HG03280 (cell line): ENCODE data around the gene ARID3B.

Experiments
- ATAC-seq: cut with Tn5 transposase; IDR thresholded peaks from one replicate; pipeline ENCODE4 v1.9.1; 2021; ENCODE audit warnings: mild to moderate bottlenecking, moderate library complexity; ENCODE audit not compliant: unreplicated experiment

ARID3B gene

DNA sequence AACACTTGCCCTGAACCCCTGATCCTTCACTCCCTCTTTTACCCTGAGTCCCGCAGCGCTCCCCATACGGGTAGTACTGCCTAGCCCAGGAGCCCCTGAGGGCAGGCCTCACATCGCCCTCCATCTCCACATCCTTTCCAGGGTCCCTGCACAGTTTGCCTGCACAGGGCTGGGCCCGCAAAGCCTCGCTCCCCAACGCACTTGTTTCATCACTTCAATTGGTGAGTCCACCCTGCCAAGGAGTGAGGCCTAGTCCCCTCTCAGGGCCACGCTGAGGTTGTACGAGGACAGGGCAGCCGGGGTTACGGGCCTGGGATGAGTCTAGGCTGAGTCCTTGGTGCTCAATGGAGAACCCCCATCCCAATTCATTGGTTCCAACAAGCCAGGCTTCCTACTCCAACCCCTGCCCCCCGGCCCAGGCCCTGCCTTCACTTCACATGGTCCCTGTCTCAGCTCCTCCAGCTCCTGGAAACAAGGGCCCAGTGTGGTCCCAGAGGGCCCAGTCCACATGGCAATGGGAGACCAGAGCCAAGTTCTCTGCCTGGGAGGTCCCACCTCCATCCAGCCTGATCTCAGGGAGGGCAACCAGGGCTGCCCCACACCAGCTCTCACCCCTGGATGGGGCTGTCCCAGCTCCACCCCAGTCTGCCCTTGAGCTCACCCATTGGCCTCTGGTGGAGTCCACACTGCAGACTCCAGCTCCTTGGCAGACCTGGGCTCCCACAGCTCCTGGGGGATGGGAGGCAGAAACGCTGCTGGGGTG lies 62.2 kb downstream of the ARID3B start:
- ATAC-seq = no peak

GRCh38 chr15:74603789-74604705 lies 63.0 kb downstream of the ARID3B start:
- no peak for ATAC-seq

- ATAC-seq = no peak
Measured at GRCh38 chr15:74604983-74605794, 64.2 kb downstream of the ARID3B start.

DNA sequence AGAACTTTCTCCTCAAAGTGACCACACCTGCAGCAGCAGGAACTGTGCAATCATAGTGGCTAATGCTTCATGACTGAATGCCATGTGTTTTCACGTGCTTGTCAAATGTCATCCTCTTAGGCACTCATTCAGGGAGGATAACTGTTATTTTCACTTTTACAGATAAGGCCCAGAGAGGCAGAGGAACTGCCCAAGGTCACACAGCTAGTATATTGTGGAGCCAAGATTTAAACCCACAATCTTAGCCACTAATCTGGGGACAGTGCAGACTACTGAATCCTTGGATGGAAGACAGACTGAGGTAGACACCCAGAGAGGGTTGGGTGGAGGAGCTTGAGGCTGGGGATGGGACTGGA lies 64.8 kb downstream of the ARID3B start:
- no peak for ATAC-seq

DNA sequence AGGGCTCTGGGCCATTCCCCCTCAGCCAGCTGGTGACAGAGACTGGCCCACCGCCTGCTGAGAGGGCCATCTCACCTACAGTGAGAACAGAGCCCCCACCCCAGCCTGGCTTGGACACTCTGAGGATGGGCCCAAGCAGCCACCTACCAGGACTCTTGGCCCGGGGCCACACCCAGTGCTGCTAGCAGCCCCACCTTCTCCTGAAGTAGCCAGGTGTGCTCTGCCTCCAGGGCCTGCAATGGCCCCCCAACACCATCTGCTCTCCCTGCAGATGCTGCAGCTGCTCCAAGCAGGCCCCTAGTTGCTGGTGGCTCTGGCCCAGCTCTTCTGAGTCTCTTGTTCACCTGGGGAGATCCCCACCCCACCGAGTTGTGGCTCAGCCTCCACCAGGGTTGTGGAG lies 67.8 kb downstream of the ARID3B start:
- ATAC-seq = no peak

DNA sequence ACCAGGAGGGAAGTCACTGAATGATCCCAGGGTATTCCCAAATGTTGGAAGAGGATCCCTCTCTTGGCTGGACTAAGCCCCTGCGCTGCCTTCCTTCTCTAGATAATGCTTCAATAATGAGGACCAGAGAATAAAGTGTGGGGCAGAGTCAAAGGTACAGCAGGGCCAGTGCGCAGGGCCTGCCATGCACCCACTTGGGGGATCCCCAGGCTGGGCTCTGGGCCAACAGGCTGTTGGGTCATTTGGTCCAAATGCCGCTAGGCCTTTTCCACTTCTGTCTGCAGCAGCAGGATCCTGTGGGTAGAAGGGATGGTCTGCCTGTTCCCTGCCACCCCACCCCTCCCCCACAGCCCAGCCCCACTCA lies 68.9 kb downstream of the ARID3B start:
- ATAC-seq = no peak

DNA sequence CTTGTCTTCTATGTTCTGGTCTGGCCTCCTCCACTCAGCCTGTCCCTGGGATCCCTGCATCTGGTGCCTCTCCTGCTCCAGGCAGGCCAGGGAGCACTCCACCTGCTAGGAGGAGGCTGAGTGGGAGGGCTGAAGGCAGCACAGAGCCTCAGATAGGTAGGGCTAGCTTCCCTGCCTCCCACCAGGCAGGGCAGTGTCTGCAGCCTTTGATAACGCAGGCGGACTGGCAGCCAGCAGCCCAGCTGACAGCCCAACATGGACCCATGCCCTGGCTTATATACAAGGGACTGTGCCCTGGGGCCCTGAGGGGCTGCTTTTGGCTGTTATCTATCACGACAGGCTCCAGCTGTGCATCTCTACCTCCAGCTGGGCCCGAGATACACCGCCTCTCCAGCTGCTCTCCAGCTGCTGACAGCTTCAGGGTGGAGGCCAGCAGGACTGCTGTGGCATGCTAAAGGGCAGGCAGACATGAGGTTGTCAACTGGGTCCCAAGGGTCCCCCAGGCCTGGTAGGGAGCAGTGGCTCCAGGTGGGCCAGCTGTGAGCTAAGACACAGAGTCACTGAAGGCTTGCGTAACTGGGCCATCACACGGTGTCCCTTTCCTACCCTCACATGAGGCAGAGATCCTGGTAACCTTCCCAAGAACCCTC lies 69.4 kb downstream of the ARID3B start:
- no peak for ATAC-seq

GRCh38 chr15:74611341-74611740 lies 70.3 kb downstream of the ARID3B start:
- ATAC-seq = no peak

GRCh38 chr15:74611834-74612233 lies 70.8 kb downstream of the ARID3B start:
- no peak for ATAC-seq

- no peak for ATAC-seq
Measured at GRCh38 chr15:74612677-74613076, 71.7 kb downstream of the ARID3B start.

GRCh38 chr15:74613089-74613952 lies 72.3 kb downstream of the ARID3B start:
- ATAC-seq = no peak

DNA sequence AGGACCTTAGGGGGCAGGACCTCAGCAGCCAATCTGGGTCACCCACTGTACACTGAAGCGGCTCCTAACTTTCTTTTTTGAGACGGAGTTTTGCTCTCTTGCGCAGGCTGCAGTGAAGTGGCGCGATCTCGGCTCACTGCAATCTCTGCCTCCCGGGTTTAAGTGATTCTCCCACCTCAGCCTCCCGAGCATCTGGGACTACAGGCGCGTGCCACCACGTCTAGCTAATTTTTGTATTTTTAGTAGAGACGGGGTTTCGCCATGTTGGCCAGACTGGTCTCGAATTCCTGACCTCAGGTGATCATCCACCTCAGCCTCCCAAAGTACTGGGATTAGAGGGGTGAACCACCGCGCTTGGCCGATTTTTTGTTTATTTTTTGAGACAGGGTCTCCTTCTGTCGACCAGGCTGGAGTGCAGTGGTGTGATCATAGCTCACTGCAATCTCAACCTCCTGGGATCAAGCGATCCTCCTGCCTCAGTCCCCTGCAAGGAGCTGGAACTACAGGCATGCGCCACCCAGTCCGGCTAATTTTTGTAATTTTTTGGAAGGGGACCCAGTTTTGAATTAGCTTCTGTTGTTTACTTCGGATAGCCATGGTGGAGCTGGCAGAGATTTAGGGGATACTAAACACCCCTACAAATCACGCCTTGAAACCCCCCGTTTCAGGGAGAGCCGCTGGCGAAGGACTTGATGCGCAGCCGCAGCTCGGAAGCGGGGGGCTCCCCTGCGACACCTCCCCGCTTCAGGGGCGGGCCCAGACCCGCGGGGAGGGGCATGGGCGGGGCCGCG lies 73.1 kb downstream of the ARID3B start:
- ATAC-seq = no peak

DNA sequence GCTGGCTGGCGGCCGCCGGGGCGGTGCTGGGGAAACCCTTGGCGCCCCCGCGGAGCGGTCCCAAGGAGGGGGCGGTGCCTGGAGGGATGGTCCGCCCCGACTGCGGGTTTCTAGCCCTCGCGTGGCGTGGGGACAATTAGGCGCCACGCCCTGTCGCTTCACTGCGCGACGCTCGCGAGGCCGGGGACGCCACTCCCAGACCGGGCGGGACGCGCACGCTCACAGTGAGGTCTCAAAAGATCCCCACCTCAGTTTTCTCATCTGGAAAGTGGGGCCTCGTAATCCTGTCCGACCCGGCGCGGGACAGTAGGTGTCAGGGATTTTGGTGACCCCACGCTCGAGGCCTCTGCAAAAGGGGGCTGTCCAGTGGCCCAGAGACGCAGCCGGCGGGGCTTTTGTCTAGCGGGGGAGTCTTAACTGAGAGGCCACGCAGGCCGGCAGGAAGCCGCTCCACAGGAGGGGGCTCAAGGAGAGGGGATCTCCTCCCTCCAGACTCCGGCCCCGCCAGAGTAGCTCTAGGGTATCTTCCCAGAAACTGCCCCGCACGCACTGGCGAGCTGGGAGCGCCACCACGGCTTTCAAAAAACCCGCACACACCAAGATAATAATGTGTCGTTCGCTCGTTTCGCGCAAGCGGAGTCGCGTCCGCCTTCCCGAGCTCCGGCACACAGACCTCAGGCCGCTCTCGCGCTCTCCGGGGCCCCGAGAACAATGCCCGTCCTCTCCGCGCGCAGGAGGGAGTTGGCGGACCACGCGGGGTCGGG lies 73.9 kb downstream of the ARID3B start:
- peak; percentile 49 for ATAC-seq

GRCh38 chr15:74615508-74616365 lies 74.7 kb downstream of the ARID3B start, which contains the start of gene CLK3:
Gene CLK3, plus strand, starts transcription at chr15:74615836. Its CDS starts 3,361 bp downstream, at chr15:74619197.
- peak; percentile 78 for ATAC-seq

DNA sequence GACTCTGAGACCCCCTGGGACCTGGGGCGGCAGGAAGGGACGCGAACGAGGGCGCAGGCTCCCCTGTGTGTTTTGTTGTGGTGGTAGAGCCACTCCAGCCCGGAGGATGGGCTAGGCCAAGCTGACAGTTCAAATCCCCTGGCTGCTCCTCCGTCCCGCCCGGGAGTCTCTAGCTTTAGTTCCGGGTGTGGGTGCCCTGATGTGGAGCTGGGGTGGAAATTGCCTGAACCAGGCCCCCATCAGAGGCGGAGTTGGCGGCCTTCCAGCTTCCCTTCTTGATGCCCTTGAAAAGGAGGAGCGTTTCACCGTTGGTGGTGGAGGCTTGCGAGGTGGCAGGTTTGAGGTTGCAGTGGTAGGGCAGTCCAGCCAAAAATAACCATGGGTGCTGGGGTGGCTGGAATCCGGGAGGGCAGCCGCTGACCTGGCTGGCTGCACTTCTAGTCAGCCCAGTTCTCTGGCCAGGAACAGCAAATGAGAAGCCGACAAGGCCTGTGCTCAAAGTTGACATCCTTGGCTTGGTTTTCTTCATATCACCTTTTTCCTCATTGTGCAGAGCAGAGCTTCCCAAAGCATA lies 75.4 kb downstream of the ARID3B start:
- ATAC-seq = no peak

DNA sequence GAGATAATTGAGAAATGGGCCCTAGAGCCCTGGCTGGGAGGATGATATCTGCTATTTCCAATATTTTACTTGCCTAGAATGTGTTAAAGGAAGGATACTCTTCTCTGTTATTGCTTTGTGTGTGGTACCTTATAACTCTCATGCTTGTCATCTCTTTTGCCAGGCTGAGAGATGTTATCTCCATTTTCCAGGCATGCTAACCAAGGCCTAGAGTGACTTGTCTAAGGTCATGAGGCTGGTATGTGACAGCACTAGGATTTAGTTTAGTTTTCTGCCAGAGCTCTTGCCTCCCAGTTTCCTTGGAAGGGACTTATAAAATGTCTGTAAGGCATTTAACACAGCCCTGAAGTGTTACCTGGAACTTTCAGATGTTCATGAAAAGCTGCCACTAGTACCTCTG lies 76.0 kb downstream of the ARID3B start:
- ATAC-seq = no peak
